Immature natural killer cell (primary cell): ENCODE measurements around the gene JPH3. TPM values are rescaled to one million over a fixed set of nuclear protein-coding genes. Genes with fewer than 3 reads are reported as not detected.

Source experiments
- DNase-seq, 3 donors: peaks; one replicate each; pipeline ENCODE4 v3.0.0; 2022; ENCODE audit warnings: mixed read lengths in 1 of 3
- H3K27ac Mint-ChIP-seq, 6 donors: one replicate each; pipeline ENCODE4 v1.8.0; 2020; ENCODE audit warnings: mixed read lengths in 6 of 6, mild to moderate bottlenecking in 5 of 6, inconsistent platforms in 4 of 6, moderate library complexity in 3 of 6
- H3K27me3 Mint-ChIP-seq, 3 donors: one replicate each; pipeline ENCODE4 v1.8.0; 2020 to 2021; ENCODE audit warnings: low read depth in 3 of 3, mild to moderate bottlenecking in 3 of 3, mixed read lengths in 3 of 3, moderate library complexity in 3 of 3, inconsistent platforms in 1 of 3
- H3K36me3 Mint-ChIP-seq, 3 donors: one replicate each; pipeline ENCODE4 v1.8.0; 2020; ENCODE audit warnings: mixed read lengths in 3 of 3, inconsistent platforms in 2 of 3, mild to moderate bottlenecking in 2 of 3
- H3K4me1 Mint-ChIP-seq, 2 donors: one replicate each; pipeline ENCODE4 v1.8.0; 2020; ENCODE audit warnings: inconsistent platforms in 2 of 2, mild to moderate bottlenecking in 2 of 2, mixed read lengths in 2 of 2, moderate library complexity in 1 of 2
- H3K4me3 Mint-ChIP-seq, 5 donors: one replicate each; pipeline ENCODE4 v1.8.0; 2020; ENCODE audit warnings: mild to moderate bottlenecking in 5 of 5, mixed read lengths in 5 of 5, inconsistent platforms in 3 of 5, moderate library complexity in 3 of 5
- H3K9me3 Mint-ChIP-seq, 6 donors: one replicate each; pipeline ENCODE4 v1.8.0; 2020; ENCODE audit warnings: mild to moderate bottlenecking in 6 of 6, mixed read lengths in 6 of 6, inconsistent platforms in 4 of 6, moderate library complexity in 3 of 6
- polyA plus RNA-seq, 3 donors: library from polyadenylated mRNA; unstranded; fragments of 300-500 nt; fragmentation: Illumina TruSeq; gene quantifications; one replicate each; pipeline ENCODE4 v1.2.3, GENCODE V29; 2021

JPH3 gene
- polyA plus RNA-seq, 3 donors from 2014 or later = not detected

DNA sequence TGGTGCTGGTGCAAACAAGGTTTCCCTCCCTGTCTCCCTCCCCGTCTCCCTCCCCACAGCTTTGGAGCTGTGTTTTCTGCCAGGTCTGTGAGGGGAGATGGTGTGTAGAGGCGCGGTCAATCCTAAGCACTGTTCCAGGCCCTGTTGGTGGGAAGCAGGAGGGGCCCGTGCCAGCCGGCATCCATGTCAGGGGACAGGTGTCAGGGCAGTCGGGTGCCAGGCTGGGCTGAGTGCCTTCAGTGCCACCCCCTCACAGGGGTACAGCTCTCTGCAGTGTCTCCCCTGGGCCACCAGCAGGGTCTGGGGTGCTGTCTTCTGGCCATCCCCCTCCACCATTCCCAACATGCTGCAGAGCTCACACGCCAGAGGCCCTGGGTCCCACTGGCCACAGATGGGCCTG, 89.9 kb downstream of the JPH3 start:
- DNase-seq = no peak
- peaks cover 3 to 8% (median 4%) of the 10 kb centered on the region in 3 donors for H3K27me3 Mint-ChIP-seq
- peak overlapping the region in 1 of 6 donors; percentile 50 for H3K27ac Mint-ChIP-seq
- no peak overlapping the region for H3K4me3 Mint-ChIP-seq
- no peaks in the 10 kb centered on the region for H3K9me3 Mint-ChIP-seq
- H3K36me3 Mint-ChIP-seq = no peaks in the 10 kb centered on the region
- H3K4me1 Mint-ChIP-seq = peaks cover 5 to 7% of the 10 kb centered on the region in 2 donors

DNA sequence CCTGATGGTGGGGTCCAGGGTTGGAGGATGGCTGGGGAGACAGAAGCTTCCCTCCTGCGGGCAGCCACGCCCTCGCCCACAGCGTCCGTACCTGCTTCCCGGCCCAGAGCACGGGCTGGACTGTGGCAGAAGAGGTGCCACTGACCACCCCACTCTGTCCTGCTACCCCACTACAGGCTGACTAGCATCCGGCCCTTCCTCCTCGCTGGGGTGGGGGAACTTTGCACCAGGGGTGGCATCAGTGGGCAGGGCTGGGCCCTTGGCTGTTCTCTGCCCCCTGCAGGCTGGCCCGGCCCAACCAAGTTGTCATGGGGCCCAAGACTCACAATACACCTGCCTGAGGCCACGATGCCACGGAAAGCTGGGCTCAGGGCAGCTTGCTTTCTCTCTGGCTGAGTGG, 90.4 kb downstream of the JPH3 start:
- H3K4me1 Mint-ChIP-seq = peaks cover 5 to 10% of the 10 kb centered on the region in 2 donors
- DNase-seq = no peak
- no peaks in the 10 kb centered on the region for H3K9me3 Mint-ChIP-seq
- no peak overlapping the region for H3K4me3 Mint-ChIP-seq
- H3K36me3 Mint-ChIP-seq = no peaks in the 10 kb centered on the region
- peaks cover 3 to 9% (median 6%) of the 10 kb centered on the region in 3 donors for H3K27me3 Mint-ChIP-seq
- peak overlapping the region in 2 of 6 donors; percentile 36 to 48 for H3K27ac Mint-ChIP-seq

DNA sequence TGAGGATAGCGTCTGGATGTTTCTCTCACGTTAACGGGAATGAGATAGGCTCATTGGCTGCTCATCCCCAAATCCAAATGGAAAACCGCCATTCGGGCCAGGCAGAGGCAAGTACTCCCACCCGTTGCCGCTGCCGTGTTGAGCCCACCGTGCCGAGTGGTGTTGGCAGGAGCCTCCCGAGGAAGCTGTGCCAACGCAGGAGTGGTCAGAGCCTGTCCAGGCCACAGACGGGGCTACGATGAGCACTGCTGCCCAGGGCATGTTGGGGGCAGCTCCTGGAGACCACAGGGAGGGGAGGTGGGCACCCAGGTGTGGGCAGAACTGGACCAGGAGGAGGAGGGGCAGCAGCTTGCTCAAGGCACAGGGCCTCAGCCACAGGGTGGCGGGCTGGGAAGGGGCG, 91.5 kb downstream of the JPH3 start:
- DNase-seq = no peak
- Mint-ChIP-seq H3K27me3 (peaks cover 3 to 15% (median 4%) of the 10 kb centered on the region in 3 donors), H3K4me1 (peaks cover 10 to 17% of the 10 kb centered on the region in 2 donors), H3K36me3 (peaks cover 0 to 4% (median 0%) of the 10 kb centered on the region in 3 donors), H3K27ac (peak overlapping the region in 1 of 6 donors; percentile 67), H3K4me3 (no peak overlapping the region), H3K9me3 (no peaks in the 10 kb centered on the region)

DNA sequence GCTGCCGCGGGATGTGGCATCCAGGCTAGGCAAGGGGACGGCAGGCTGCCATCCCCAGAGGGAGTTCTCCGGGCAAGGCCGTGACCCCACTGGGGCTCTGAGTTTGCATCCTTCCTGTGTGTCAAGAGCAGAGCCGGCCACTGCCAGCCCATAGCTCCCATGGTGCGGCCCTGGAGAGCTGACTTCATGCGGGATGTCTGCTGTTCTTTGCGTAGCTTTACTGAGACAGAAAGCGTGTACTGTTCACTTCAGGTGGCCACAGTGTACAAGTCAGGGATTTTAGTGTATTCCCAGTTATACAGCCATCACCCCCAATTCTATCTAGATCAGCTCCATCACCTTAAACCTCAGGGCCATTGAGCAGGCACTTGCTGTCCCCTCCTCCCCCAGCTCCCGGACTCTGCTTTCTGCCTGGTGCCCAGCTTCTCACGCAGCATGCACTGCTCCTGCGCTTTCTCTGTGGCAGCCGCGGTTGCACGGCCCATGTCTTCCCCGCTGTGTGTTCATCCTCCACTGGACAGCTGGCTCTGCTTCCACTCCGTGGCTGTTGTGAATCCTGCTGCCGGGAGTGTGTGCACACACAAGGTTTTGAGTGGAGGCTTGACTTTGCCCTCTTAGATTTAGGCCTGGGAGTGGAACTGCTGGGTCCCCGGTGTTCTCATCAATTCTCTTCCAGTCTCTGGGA, 92.3 kb downstream of the JPH3 start:
- Mint-ChIP-seq H3K4me3 (no peak overlapping the region), H3K27me3 (peaks cover 3 to 17% (median 4%) of the 10 kb centered on the region in 3 donors), H3K9me3 (no peaks in the 10 kb centered on the region), H3K4me1 (peaks cover 10 to 17% of the 10 kb centered on the region in 2 donors), H3K36me3 (peaks cover 0 to 4% (median 0%) of the 10 kb centered on the region in 3 donors), H3K27ac (peak overlapping the region in 2 of 6 donors; percentile 48 to 80)
- no peak for DNase-seq

DNA sequence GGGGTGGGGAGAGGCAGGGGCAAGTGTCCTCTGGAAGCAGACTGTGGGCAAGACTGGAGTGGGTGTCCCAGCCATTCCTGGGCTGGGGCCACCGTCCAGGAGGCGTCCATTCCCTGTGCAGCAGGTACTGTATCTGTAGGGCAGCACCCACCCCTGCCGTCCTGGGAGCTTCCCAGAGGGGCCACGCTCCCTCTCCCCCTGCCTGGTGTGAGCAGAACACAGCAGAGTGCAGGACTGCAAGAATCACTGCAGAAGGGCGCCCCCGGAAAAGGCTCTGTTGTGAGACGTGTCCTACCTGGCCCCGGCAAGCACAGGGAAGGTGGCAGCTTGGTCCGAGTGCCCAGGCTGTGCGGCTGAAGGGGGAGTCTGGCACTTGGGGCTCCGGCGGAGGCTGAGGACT, 93.2 kb downstream of the JPH3 start:
- H3K27me3 Mint-ChIP-seq = peaks cover 3 to 13% (median 4%) of the 10 kb centered on the region in 3 donors
- H3K9me3 Mint-ChIP-seq = no peaks in the 10 kb centered on the region
- peaks cover 11 to 25% of the 10 kb centered on the region in 2 donors for H3K4me1 Mint-ChIP-seq
- DNase-seq = no peak
- no peak overlapping the region for H3K4me3 Mint-ChIP-seq
- H3K27ac Mint-ChIP-seq = peak overlapping the region in 1 of 6 donors; percentile 29
- H3K36me3 Mint-ChIP-seq = peaks cover 0 to 6% (median 4%) of the 10 kb centered on the region in 3 donors

DNA sequence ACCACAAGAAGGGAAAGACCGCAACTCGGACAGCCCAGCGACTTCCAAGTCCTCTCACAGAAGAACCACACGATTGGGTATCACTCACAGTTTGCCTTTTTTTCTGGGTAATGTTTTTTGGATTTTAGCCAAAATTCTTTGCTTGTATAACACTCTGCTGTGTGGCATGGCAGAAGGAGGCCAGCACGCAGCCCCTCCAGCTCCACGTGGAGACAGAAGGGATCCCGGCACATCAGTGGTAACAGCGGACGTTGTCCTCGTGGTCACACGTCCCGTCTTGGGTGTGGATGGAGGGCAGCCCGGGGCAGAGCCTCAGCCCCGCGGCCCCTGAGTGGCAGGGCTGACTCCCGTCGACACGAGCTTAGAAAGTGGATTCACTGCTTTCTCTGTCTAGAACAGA, 94.4 kb downstream of the JPH3 start:
- peak overlapping the region in 3 of 6 donors; percentile 48 to 67 (median 53) for H3K27ac Mint-ChIP-seq
- H3K4me1 Mint-ChIP-seq = peaks cover 16 to 22% of the 10 kb centered on the region in 2 donors
- no peak overlapping the region for H3K4me3 Mint-ChIP-seq
- H3K27me3 Mint-ChIP-seq = peaks cover 0 to 10% (median 4%) of the 10 kb centered on the region in 3 donors
- H3K9me3 Mint-ChIP-seq = no peaks in the 10 kb centered on the region
- peaks cover 0 to 6% (median 4%) of the 10 kb centered on the region in 3 donors for H3K36me3 Mint-ChIP-seq
- DNase-seq = no peak

DNA sequence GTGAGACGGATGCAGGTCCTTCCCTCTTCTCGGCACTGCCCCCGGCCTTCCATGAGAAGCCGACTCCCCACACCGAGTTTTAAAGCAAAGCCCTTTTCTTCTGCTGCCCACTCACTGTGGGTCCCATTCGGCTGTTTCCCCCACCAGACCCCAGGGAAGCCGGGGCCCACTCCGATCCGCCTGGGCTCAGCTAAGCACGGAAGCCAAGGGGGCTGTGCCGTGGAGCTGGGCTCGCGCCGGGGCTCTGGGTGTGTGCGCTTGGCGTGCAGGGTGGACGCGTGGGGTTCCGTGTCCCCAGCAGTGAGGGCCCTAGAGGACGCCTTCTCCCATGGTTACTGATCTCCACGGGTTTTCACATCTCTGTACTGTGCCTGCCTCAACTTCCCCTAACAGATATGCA, 94.9 kb downstream of the JPH3 start:
- no peak for DNase-seq
- H3K36me3 Mint-ChIP-seq = peaks cover 0 to 6% (median 4%) of the 10 kb centered on the region in 3 donors
- no peaks in the 10 kb centered on the region for H3K9me3 Mint-ChIP-seq
- peaks cover 0 to 10% (median 4%) of the 10 kb centered on the region in 3 donors for H3K27me3 Mint-ChIP-seq
- no peak overlapping the region for H3K4me3 Mint-ChIP-seq
- peak overlapping the region in 5 of 6 donors; percentile 23 to 85 (median 55) for H3K27ac Mint-ChIP-seq
- peaks cover 20 to 26% of the 10 kb centered on the region in 2 donors for H3K4me1 Mint-ChIP-seq

DNA sequence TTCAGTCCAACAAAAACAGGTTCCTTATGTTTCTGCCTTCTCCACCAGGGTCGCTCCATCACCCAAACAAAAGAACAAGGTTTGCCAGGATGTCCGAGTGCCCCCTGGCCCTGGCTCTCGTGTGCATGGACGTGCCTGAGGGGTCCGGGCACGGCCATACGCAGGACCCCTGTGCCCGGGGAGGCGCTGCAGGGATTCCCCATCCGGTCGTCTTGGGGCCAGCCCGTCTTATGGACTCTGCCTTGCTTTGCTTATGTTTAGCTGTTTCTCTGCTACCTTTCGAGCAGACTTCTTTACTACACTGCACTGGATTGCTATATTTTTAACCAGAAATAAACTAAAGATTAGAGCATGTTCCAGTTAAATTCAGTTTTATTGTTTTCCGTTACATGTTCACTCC, 95.5 kb downstream of the JPH3 start:
- H3K9me3 Mint-ChIP-seq = no peaks in the 10 kb centered on the region
- DNase-seq = no peak
- no peak overlapping the region for H3K4me3 Mint-ChIP-seq
- peaks cover 0 to 10% (median 4%) of the 10 kb centered on the region in 3 donors for H3K27me3 Mint-ChIP-seq
- H3K27ac Mint-ChIP-seq = peak overlapping the region; percentile 23 to 85 (median 62)
- H3K36me3 Mint-ChIP-seq = peaks cover 0 to 10% (median 4%) of the 10 kb centered on the region in 3 donors
- peaks cover 24 to 32% of the 10 kb centered on the region in 2 donors for H3K4me1 Mint-ChIP-seq

DNA sequence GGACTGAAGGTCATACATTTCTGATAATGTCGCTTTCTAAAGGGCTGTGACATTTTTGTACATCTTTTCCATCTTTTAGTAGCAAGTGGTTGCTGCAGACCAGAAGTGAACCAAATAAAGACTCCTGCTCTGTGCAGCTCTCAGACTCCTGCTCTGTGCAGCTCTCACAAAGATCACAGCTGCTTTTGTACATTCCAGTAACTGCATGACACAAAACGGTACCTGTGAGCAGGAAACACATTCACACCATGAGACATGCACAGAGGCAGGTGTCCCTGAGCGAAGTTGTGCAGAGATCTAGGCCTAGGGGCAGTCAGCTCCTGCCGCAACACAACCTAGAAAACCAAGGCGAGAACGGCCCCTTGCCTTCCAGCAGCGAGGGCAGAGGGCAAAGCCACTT, 95.9 kb downstream of the JPH3 start:
- Mint-ChIP-seq H3K27me3 (peaks cover 0 to 10% (median 4%) of the 10 kb centered on the region in 3 donors), H3K9me3 (no peaks in the 10 kb centered on the region), H3K27ac (peak overlapping the region in 5 of 6 donors; percentile 23 to 80 (median 70)), H3K4me1 (peaks cover 27 to 36% of the 10 kb centered on the region in 2 donors), H3K4me3 (peak overlapping the region in 1 of 5 donors; percentile 23), H3K36me3 (peaks cover 0 to 12% (median 4%) of the 10 kb centered on the region in 3 donors)
- DNase-seq = no peak

DNA sequence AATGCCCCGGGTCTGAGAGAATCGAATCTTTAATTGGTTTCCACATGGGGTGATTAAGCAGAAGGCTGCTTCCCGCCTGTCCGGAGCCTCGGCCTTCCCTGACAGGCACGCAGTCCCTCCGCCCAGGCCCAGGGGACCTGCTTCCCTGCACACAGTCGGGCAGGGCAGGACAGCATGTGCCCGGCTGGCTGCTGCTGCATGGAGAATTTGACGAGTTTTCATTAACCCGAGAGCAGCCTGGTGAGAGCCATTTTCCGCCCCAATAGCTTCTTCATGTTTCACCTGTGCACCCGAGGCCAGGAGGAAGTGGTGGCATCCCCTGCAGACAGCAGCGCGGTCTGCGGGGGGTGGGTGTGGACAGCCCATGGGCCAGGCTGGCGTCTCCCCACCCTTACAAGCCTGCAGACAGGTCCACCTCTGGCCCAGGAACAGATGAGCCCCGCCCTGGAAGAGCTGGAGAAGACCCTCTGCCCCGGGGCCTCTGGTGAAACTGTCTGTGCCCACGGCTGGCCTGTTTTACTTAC, 96.4 kb downstream of the JPH3 start:
- Mint-ChIP-seq H3K36me3 (peaks cover 0 to 12% (median 4%) of the 10 kb centered on the region in 3 donors), H3K4me1 (peaks cover 32 to 41% of the 10 kb centered on the region in 2 donors), H3K9me3 (no peaks in the 10 kb centered on the region), H3K27me3 (peaks cover 0 to 10% (median 4%) of the 10 kb centered on the region in 3 donors), H3K4me3 (peak overlapping the region in 1 of 5 donors; percentile 20), H3K27ac (peak overlapping the region in 5 of 6 donors; percentile 46 to 80 (median 64))
- no peak for DNase-seq

DNA sequence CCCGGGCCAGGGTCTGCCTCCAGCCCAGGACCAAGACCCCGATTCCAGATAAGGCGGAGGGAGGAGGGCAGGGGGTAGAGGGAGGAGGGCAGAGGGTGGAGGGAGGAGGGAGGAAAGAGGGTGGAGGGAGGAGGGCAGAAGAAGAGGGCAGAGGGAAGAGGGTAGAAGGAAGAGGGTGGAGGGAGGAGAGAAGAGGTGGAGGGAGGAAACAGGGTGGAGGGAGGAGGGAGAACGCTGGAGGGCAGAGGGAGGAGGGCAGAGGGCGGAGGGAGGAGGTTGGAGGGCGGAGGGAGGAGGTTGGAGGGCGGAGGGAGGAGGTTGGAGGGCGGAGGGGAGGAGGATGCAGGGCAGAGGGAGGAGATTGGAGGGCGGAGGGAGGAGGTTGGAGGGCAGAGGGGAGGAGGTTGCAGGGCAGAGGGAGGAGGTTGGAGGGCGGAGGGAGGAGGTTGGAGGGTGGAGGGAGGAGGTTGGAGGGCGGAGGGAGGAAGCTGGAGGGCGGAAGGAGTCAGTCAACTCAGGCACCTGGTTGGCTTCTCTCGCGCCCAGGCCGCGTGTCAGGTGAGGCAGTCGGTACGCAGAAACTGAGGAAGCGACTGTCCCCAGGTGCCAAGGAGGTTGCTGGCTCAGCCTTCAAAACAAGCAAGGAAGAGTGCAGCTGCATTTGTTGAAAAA, 98.2 kb downstream of the JPH3 start:
- Mint-ChIP-seq H3K27ac (peak overlapping the region in 3 of 6 donors; percentile 62 to 92 (median 86)), H3K9me3 (no peaks in the 10 kb centered on the region), H3K27me3 (peaks cover 0 to 14% (median 2%) of the 10 kb centered on the region in 3 donors), H3K36me3 (peaks cover 0 to 15% (median 7%) of the 10 kb centered on the region in 3 donors), H3K4me3 (peak overlapping the region in 1 of 5 donors; percentile 21), H3K4me1 (peaks cover 37 to 47% of the 10 kb centered on the region in 2 donors)
- no peak for DNase-seq

DNA sequence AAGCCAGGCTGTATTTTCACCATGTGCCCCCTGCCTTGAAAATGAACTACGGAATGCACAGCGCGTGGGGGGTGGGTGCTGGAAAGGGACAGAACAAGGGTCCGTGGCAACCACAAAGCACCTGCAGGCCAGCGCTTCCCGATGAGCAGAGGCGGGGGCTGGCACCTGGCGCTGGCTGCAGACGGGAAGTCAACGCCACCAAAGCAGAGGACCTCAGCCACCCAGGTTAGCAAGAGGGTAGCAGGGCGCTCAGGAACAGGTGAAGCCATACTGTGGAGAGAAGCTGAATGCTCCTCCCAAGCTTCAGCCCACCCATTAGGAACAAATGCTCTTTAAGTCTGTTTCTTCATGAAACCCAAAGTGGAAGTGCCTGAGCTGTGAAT, 98.8 kb downstream of the JPH3 start:
- no peak for DNase-seq
- peak overlapping the region in 3 of 6 donors; percentile 28 to 92 (median 62) for H3K27ac Mint-ChIP-seq

DNA sequence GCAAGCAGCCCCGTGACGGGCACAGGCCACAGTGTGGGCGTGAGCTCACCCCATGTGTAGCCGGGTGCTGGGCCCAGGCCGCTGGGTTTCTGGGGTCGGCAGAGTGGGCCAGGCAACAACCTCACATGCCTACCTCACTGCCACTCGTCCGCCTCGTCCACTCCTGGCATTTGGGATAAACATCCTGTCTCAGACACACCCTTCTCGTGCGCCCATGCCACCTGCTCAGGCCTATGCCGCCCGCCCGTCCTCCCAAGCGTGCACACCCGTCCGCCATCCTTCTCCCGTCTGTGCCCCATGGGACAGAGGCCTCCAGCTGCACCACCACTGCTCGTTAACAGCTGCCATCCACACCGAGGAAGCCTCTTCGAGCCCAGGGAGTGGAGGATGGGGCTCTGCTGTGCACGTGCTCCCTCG, 99.2 kb downstream of the JPH3 start:
- DNase-seq = no peak
- Mint-ChIP-seq H3K4me3 (peak overlapping the region in 1 of 5 donors; percentile 57), H3K36me3 (peaks cover 0 to 15% (median 7%) of the 10 kb centered on the region in 3 donors), H3K27me3 (peaks cover 0 to 14% (median 2%) of the 10 kb centered on the region in 3 donors), H3K4me1 (peaks cover 38 to 48% of the 10 kb centered on the region in 2 donors), H3K9me3 (no peaks in the 10 kb centered on the region), H3K27ac (peak overlapping the region; percentile 62 to 92 (median 84))

More for the DNA sequence above, 98.8 kb downstream of the JPH3 start:
- peaks cover 37 to 48% of the 10 kb centered on the region in 2 donors for H3K4me1 Mint-ChIP-seq
- peak overlapping the region in 1 of 5 donors; percentile 21 for H3K4me3 Mint-ChIP-seq
- H3K27me3 Mint-ChIP-seq = peaks cover 0 to 14% (median 2%) of the 10 kb centered on the region in 3 donors
- peaks cover 0 to 15% (median 7%) of the 10 kb centered on the region in 3 donors for H3K36me3 Mint-ChIP-seq
- H3K9me3 Mint-ChIP-seq = no peaks in the 10 kb centered on the region
